H1 (cell line): ENCODE measurements around the gene RGR. TPM values are rescaled to one million over a fixed set of nuclear protein-coding genes. Genes with fewer than 3 reads are reported as not detected.

Experiments used
- SIN3A ChIP-seq, 2 experiments: IDR thresholded peaks in 1 of 2; conservative IDR thresholded peaks in 1 of 2; 2 replicates each; pipeline ENCODE4 v1.6.1; 2011 to 2012; ENCODE audit warnings: low read length in 2 of 2, improper control_type of control experiment in 1 of 2, low read depth in 1 of 2, mild to moderate bottlenecking in 1 of 2
- TAF1 ChIP-seq: IDR thresholded peaks from 2 replicates; pipeline ENCODE4 v1.6.1; 2011; ENCODE audit warnings: mild to moderate bottlenecking, low read depth, low read length
- polyA plus RNA-seq, 7 experiments: library from polyadenylated mRNA; depleted of rRNA in 3 of 7; stranded (reverse) in 5 of 7; unstranded in 2 of 7; fragments of >200 nt in 5 of 7; fragments of 200-250 nt in 2 of 7; gene quantifications; 1 replicate in 5 of 7; 2 replicates in 1 of 7; 4 replicates in 1 of 7; pipeline versions ENCODE4 v1.2.1 to v1.2.3, GENCODE V29; 2011 to 2013; ENCODE audit warnings: missing spikeins in 2 of 7, mixed read lengths in 2 of 7
- total RNA-seq: library from RNA; stranded (reverse); fragmentation: NEBNext Ultra II Directional; extraction: Animal tissue kit (Norgen Biotek cat#: 25700); gene quantifications from 2 replicates; pipeline ENCODE4 v1.2.1, GENCODE V29; 2021

RGR gene
- total and polyA plus RNA-seq, 2 of the 8 experiments (the other 6 are each of a cell fraction or from before 2014, with no cell fraction given) = not detected

- TF ChIP-seq SIN3A (conservative IDR thresholded peaks at IDR 0.05 in 1 of 2, IDR thresholded peaks at IDR 0.05 in 1 of 2; ENCODE audit: low read depth in 1 of 2, low read length in 2 of 2) = no peak
- TF ChIP-seq TAF1 = no peak
These were observed 62.0 kb downstream of the RGR start (continued) for GRCh38 chr10:84306751-84307384.
